Measurements from ENCODE around the gene RAI14.

- TF ChIP-seq POLR2A (IDR thresholded peaks at IDR 0.05) (no peak), CTCF (IDR thresholded peaks at IDR 0.05) (no peak)
These were observed 37.6 kb upstream of the RAI14 start for GRCh38 chr5:34618371-34619065.
